Fibroblast of lung (primary cell): Measurements from ENCODE around the gene SNX32.

ENCODE experiments used
- CTCF ChIP-seq, 2 donors: IDR thresholded peaks in 1 of 2; conservative IDR thresholded peaks in 1 of 2; 1 replicate in 1 of 2; 2 replicates in 1 of 2; pipeline ENCODE4 v1.5.1; 2011 to 2012; ENCODE audit warnings: low read length in 2 of 2, control low read depth in 1 of 2, inconsistent platforms in 1 of 2, low read depth in 1 of 2, mild to moderate bottlenecking in 1 of 2
- EZH2 ChIP-seq: IDR thresholded peaks from 2 replicates; pipeline ENCODE4 v1.5.1; 2012; ENCODE audit warnings: low read length, control low read depth, mild to moderate bottlenecking; ENCODE audit errors: missing control alignments

- TF ChIP-seq CTCF (conservative IDR thresholded peaks at IDR 0.05 in 1 of 2, IDR thresholded peaks at IDR 0.05 in 1 of 2; ENCODE audit: low read depth in 1 of 2, low read length in 2 of 2) (no peak), EZH2 (no peak)
Observed at GRCh38 chr11:65834202-65834601, 439 bp downstream of the SNX32 start.
